H1 (cell line): ENCODE measurements around the gene FAM193B.

Experiments
- EGR1 ChIP-seq: IDR thresholded peaks from 2 replicates; pipeline ENCODE4 v1.6.1; 2011; ENCODE audit warnings: low read depth, low read length, borderline replicate concordance
- EZH2 ChIP-seq: fragments of 200-600 bp; sonication (generic); IDR thresholded peaks from 2 replicates; pipeline ENCODE4 v1.7.1; 2012; ENCODE audit warnings: low read depth, mild to moderate bottlenecking, moderate library complexity, low read length, inconsistent platforms; ENCODE audit not compliant: severe bottlenecking
- MAFK ChIP-seq: IDR thresholded peaks from 2 replicates; pipeline ENCODE4 v1.6.1; 2012; ENCODE audit warnings: low read depth, mild to moderate bottlenecking, improper control_type of control experiment, low read length
- POLR2A ChIP-seq, 2 experiments: IDR thresholded peaks; 1 replicate in 1 of 2; 2 replicates in 1 of 2; pipeline ENCODE4 v1.6.1; 2011; ENCODE audit warnings: low read depth in 2 of 2, low read length in 2 of 2, mild to moderate bottlenecking in 2 of 2; ENCODE audit errors: control extremely low read depth in 1 of 2
- POLR2AphosphoS5 ChIP-seq: IDR thresholded peaks from 2 replicates; pipeline ENCODE4 v1.6.1; 2011; ENCODE audit warnings: low read depth, low read length
- SP2 ChIP-seq: IDR thresholded peaks from 2 replicates; pipeline ENCODE4 v1.6.1; 2012; ENCODE audit warnings: mild to moderate bottlenecking, low read length, inconsistent platforms
- SP4 ChIP-seq: IDR thresholded peaks from 2 replicates; pipeline ENCODE4 v1.6.1; 2012; ENCODE audit warnings: low read length, inconsistent platforms
- TBP ChIP-seq: IDR thresholded peaks from 2 replicates; pipeline ENCODE4 v1.6.1; 2011; ENCODE audit warnings: low read depth, low read length, improper control_type of control experiment
- YY1 ChIP-seq: IDR thresholded peaks from 2 replicates; pipeline ENCODE4 v1.6.1; 2011; ENCODE audit warnings: low read depth, mild to moderate bottlenecking, low read length
- ZNF274 ChIP-seq: IDR thresholded peaks from 2 replicates; pipeline ENCODE4 v1.7.0; 2012; ENCODE audit warnings: low read length, borderline replicate concordance; ENCODE audit errors: extremely low read depth
- TF ChIP-seq, protein P1 (sequence below), 3 experiments: IDR thresholded peaks; 1 replicate in 2 of 3; 2 replicates in 1 of 3; pipeline versions ENCODE4 v1.5.1 to v1.6.1; 2011; ENCODE audit warnings: low read length in 3 of 3, mild to moderate bottlenecking in 3 of 3, inconsistent platforms in 2 of 3, low read depth in 1 of 3, moderate library complexity in 1 of 3; ENCODE audit not compliant: insufficient read depth in 1 of 3; ENCODE audit errors: control extremely low read depth in 1 of 3
- TF ChIP-seq, protein P2 (sequence below): IDR thresholded peaks from 2 replicates; pipeline ENCODE4 v1.6.1; 2011; ENCODE audit warnings: low read length, improper control_type of control experiment
- TF ChIP-seq, protein P3 (sequence below): IDR thresholded peaks from 2 replicates; pipeline ENCODE4 v1.6.1; 2012; ENCODE audit warnings: low read length, inconsistent platforms

DNA sequence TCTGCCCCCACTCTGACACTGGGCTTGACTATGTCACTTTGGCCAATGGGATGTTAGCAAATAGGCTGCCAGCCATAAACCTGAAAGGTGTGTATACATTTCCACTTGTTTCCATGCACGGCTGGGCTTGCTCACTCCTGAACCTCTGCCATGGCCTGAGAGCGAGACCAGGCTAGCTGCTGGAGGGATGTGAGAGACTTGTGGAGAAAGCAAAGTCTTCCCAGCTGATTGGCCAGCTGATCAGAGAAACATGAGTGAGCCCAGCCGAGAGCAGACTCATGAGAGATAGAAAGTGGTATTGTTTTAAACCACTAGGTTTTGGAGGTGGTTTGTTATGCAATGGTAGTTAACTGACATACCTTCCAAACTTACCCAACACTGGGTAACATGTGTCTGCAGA, 13.9 kb downstream of the FAM193B start:
- TF ChIP-seq EZH2 = no peak
- TF ChIP-seq POLR2AphosphoS5 = no peak
- TF ChIP-seq, protein P1, sequence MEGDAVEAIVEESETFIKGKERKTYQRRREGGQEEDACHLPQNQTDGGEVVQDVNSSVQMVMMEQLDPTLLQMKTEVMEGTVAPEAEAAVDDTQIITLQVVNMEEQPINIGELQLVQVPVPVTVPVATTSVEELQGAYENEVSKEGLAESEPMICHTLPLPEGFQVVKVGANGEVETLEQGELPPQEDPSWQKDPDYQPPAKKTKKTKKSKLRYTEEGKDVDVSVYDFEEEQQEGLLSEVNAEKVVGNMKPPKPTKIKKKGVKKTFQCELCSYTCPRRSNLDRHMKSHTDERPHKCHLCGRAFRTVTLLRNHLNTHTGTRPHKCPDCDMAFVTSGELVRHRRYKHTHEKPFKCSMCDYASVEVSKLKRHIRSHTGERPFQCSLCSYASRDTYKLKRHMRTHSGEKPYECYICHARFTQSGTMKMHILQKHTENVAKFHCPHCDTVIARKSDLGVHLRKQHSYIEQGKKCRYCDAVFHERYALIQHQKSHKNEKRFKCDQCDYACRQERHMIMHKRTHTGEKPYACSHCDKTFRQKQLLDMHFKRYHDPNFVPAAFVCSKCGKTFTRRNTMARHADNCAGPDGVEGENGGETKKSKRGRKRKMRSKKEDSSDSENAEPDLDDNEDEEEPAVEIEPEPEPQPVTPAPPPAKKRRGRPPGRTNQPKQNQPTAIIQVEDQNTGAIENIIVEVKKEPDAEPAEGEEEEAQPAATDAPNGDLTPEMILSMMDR (IDR thresholded peaks at IDR 0.05; ENCODE audit: control extremely low read depth in 1 of 3, insufficient read depth in 1 of 3, low read depth in 1 of 3, low read length in 3 of 3) = no peak
- no peak for TF ChIP-seq YY1
- TF ChIP-seq POLR2A (IDR thresholded peaks at IDR 0.05; ENCODE audit: control extremely low read depth in 1 of 2, low read depth in 2 of 2, low read length in 2 of 2) = no peak
- no peak for TF ChIP-seq TBP
- TF ChIP-seq SP4 = no peak
- TF ChIP-seq, protein P2, sequence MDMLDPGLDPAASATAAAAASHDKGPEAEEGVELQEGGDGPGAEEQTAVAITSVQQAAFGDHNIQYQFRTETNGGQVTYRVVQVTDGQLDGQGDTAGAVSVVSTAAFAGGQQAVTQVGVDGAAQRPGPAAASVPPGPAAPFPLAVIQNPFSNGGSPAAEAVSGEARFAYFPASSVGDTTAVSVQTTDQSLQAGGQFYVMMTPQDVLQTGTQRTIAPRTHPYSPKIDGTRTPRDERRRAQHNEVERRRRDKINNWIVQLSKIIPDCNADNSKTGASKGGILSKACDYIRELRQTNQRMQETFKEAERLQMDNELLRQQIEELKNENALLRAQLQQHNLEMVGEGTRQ = no peak
- no peak for TF ChIP-seq MAFK
- no peak for TF ChIP-seq EGR1
- TF ChIP-seq SP2 = no peak
- TF ChIP-seq, protein P3, sequence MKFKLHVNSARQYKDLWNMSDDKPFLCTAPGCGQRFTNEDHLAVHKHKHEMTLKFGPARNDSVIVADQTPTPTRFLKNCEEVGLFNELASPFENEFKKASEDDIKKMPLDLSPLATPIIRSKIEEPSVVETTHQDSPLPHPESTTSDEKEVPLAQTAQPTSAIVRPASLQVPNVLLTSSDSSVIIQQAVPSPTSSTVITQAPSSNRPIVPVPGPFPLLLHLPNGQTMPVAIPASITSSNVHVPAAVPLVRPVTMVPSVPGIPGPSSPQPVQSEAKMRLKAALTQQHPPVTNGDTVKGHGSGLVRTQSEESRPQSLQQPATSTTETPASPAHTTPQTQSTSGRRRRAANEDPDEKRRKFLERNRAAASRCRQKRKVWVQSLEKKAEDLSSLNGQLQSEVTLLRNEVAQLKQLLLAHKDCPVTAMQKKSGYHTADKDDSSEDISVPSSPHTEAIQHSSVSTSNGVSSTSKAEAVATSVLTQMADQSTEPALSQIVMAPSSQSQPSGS = no peak
- no peak for TF ChIP-seq ZNF274
